ENCODE data around the gene HBG1. TPM values are rescaled to one million over a fixed set of nuclear protein-coding genes. Genes with fewer than 3 reads are reported as not detected.

The HBG1 gene
- total RNA-seq, 4 donors from 2014 or later: not detected

DNA sequence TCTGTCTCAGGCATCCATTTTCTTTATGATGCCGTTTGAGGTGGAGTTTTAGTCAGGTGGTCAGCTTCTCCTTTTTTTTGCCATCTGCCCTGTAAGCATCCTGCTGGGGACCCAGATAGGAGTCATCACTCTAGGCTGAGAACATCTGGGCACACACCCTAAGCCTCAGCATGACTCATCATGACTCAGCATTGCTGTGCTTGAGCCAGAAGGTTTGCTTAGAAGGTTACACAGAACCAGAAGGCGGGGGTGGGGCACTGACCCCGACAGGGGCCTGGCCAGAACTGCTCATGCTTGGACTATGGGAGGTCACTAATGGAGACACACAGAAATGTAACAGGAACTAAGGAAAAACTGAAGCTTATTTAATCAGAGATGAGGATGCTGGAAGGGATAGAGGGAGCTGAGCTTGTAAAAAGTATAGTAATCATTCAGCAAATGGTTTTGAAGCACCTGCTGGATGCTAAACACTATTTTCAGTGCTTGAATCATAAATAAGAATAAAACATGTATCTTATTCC is 31.0 kb upstream of the HBG1 start:
- TF ChIP-seq, protein P1, sequence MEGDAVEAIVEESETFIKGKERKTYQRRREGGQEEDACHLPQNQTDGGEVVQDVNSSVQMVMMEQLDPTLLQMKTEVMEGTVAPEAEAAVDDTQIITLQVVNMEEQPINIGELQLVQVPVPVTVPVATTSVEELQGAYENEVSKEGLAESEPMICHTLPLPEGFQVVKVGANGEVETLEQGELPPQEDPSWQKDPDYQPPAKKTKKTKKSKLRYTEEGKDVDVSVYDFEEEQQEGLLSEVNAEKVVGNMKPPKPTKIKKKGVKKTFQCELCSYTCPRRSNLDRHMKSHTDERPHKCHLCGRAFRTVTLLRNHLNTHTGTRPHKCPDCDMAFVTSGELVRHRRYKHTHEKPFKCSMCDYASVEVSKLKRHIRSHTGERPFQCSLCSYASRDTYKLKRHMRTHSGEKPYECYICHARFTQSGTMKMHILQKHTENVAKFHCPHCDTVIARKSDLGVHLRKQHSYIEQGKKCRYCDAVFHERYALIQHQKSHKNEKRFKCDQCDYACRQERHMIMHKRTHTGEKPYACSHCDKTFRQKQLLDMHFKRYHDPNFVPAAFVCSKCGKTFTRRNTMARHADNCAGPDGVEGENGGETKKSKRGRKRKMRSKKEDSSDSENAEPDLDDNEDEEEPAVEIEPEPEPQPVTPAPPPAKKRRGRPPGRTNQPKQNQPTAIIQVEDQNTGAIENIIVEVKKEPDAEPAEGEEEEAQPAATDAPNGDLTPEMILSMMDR (IDR thresholded peaks at IDR 0.05 in 4 of 5, conservative IDR thresholded peaks at IDR 0.05 in 1 of 5): no peak
- no peak for TF ChIP-seq POLR2A (IDR thresholded peaks at IDR 0.05)
- intact Hi-C loops (cut with DNase I; ENCODE audit: low total_unique reads): no loop called here
- ATAC-seq (peak in 1 of 2 donors; percentile 36), DNase-seq (no peak)
- in situ Hi-C loops (cut with MboI; ENCODE audit: low sequenced_read_pairs in 4 of 4): no loop called here
- Histone ChIP-seq H3K9me3 (no peaks in the 10 kb centered on the region), H3K36me3 (no peaks in the 10 kb centered on the region), H3K4me3 (no peak overlapping the region), H3K27me3 (no peaks in the 10 kb centered on the region), H3K4me1 (no peaks in the 10 kb centered on the region), H3K27ac (no peak overlapping the region)

DNA sequence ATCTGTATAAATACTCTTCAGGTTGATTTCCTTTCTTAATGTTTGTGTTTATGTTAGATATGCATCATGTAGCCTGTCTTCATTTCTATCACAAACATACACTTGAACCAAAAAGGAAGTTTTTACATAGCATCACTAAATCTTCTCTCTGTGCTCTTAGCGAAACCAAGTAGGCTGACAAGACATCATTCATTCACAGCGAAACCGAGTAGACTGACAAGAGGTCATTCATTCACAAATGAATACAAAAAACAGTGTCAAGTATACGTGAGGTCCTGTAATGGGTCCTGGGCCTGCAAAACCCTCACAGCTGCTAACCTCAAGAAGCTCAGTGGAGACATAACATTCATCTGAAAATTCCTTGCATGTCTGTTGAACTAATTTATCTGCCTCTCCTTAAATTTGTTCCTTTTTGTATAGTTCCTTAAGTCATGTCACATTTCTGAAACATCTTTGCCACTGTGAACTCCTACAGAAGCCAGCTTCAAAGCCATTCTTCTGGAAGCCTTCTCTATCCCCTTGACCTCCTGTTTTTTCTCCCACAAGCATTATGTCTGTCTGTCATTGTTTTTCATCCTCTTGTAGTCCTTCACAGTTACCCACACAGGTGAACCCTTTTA is 29.9 kb upstream of the HBG1 start:
- in situ Hi-C loops (cut with MboI; ENCODE audit: low sequenced_read_pairs in 4 of 4) (no loop called here), intact Hi-C loops (cut with DNase I; ENCODE audit: low total_unique reads) (no loop called here)
- ATAC-seq (no peak), DNase-seq (no peak)
- Histone ChIP-seq H3K4me1 (no peaks in the 10 kb centered on the region), H3K27me3 (no peaks in the 10 kb centered on the region), H3K27ac (no peak overlapping the region), H3K4me3 (no peak overlapping the region), H3K9me3 (no peaks in the 10 kb centered on the region), H3K36me3 (no peaks in the 10 kb centered on the region)
- TF ChIP-seq, protein P1 (IDR thresholded peaks at IDR 0.05 in 4 of 5, conservative IDR thresholded peaks at IDR 0.05 in 1 of 5): no peak

DNA sequence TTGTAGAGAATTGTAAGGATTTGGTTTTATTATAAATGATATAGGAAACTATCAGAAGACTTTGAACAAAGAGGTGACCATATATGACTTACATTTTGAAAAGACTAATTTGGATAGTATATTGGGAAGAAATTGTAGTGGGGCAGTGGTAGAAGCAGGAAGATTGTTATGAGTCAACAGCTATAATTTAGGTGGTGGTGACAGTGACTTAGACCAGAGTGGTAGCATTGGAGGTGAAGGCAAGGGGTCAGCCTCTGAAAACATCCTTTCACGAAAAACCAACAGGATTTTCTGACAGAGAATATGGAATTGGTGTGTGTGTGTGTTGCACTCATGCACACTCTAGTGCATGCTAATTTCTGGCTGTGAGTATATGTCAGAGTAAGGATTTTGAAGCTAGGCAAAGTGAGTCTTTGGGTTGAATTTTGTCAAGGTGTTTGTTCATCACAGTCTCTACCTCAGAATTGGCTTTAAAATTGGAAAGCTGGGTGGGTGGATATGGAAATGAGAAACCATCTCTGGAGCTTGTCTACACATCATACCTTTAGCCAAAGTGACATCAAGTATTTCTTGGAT is 28.2 kb upstream of the HBG1 start:
- intact Hi-C loops (cut with DNase I; ENCODE audit: low total_unique reads): no loop called here
- Histone ChIP-seq H3K27ac (no peak overlapping the region), H3K9me3 (no peaks in the 10 kb centered on the region), H3K4me3 (no peak overlapping the region), H3K4me1 (no peaks in the 10 kb centered on the region), H3K27me3 (no peaks in the 10 kb centered on the region), H3K36me3 (no peaks in the 10 kb centered on the region)
- DNase-seq: no peak
- ATAC-seq: no peak
- in situ Hi-C loops (cut with MboI; ENCODE audit: low sequenced_read_pairs in 4 of 4): no loop called here
- TF ChIP-seq, protein P1 (IDR thresholded peaks at IDR 0.05 in 4 of 5, conservative IDR thresholded peaks at IDR 0.05 in 1 of 5): no peak
- TF ChIP-seq POLR2A (IDR thresholded peaks at IDR 0.05): no peak

DNA sequence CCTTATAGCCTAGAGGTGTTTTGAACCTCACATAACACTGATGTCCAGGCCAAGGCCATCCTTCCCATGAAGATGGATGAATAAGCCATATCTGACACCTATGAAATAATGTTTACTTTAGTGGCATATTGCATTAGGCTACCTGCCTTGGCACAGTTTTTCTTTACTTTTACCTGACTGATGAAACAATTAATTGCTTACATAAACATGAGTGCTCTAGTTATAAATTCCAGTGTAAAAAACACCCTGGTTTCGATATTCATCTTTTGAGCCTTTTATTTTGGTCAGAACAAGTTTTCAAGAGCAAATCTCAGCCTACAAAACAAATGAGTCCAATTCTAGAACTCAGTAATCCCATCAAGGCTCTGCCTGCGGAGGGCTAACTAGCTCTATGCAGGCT is 27.0 kb upstream of the HBG1 start:
- ATAC-seq: no peak
- no peaks in the 10 kb centered on the region for H3K27me3 ChIP-seq
- no peak overlapping the region for H3K4me3 ChIP-seq
- no peak overlapping the region for H3K27ac ChIP-seq
- in situ Hi-C loops (cut with MboI; ENCODE audit: low sequenced_read_pairs in 4 of 4) (no loop called here), intact Hi-C loops (cut with DNase I; ENCODE audit: low total_unique reads) (no loop called here)
- H3K9me3 ChIP-seq: no peaks in the 10 kb centered on the region
- TF ChIP-seq, protein P1 (IDR thresholded peaks at IDR 0.05 in 4 of 5, conservative IDR thresholded peaks at IDR 0.05 in 1 of 5): no peak
- TF ChIP-seq POLR2A (IDR thresholded peaks at IDR 0.05): no peak
- no peaks in the 10 kb centered on the region for H3K4me1 ChIP-seq
- no peaks in the 10 kb centered on the region for H3K36me3 ChIP-seq
- no peak for DNase-seq

Data from gastrocnemius medialis (tissue), 4 donors.